Measurements from ENCODE around the gene CEACAM1.

GRCh38 chr19:42552086-42553065 lies 24.1 kb upstream of the CEACAM1 start:
- TF ChIP-seq EZH2 (IDR thresholded peaks at IDR 0.05; ENCODE audit: low read length, missing control alignments) (no peak), CTCF (conservative IDR thresholded peaks at IDR 0.05 in 1 of 2, IDR thresholded peaks at IDR 0.05 in 1 of 2; ENCODE audit: low read depth in 1 of 2, low read length in 2 of 2) (no peak)

Measured in fibroblast of lung (primary cell).